OCI-LY1 (cell line): ENCODE data around the gene CACNG5.

ENCODE experiments used
- H2AFZ ChIP-seq: fragments of 200-600 bp; sonication (generic), shearing (Covaris generic); 2 replicates; pipeline ENCODE4 v1.6.0; 2014; ENCODE audit warnings: antibody characterized with exemption, mild to moderate bottlenecking, low read length
- H3F3A ChIP-seq: fragments of 200-600 bp; sonication (generic), shearing (Covaris generic); 2 replicates; pipeline ENCODE4 v1.6.0; 2014; ENCODE audit warnings: mild to moderate bottlenecking, antibody characterized with exemption, low read length, moderate library complexity; ENCODE audit not compliant: insufficient read depth
- H3K27ac ChIP-seq: fragments of 200-600 bp; sonication (generic); 2 replicates; pipeline ENCODE4 v1.5.1; 2014; ENCODE audit warnings: low read length, mixed run types, mild to moderate bottlenecking, low read depth; ENCODE audit not compliant: poor library complexity, severe bottlenecking
- H3K27me3 ChIP-seq: fragments of 200-600 bp; sonication (generic); 2 replicates; pipeline ENCODE4 v1.6.0; 2014; ENCODE audit warnings: antibody characterized with exemption, mild to moderate bottlenecking, low read length, moderate library complexity; ENCODE audit not compliant: insufficient read depth
- H3K36me3 ChIP-seq: fragments of 200-600 bp; sonication (generic); 2 replicates; pipeline ENCODE4 v1.6.1; 2014; ENCODE audit warnings: mild to moderate bottlenecking, antibody characterized with exemption, low read length, moderate library complexity, mixed read lengths; ENCODE audit not compliant: insufficient read depth
- H3K4me1 ChIP-seq: fragments of 200-600 bp; sonication (generic); 2 replicates; pipeline ENCODE4 v1.5.1; 2014; ENCODE audit warnings: mild to moderate bottlenecking, low read length, moderate library complexity; ENCODE audit not compliant: insufficient read depth, severe bottlenecking
- H3K4me2 ChIP-seq: fragments of 200-600 bp; sonication (generic), shearing (Covaris generic); 2 replicates; pipeline ENCODE4 v1.6.1; 2014; ENCODE audit warnings: low read length
- H3K4me3 ChIP-seq: fragments of 200-600 bp; sonication (generic); 2 replicates; pipeline ENCODE4 v1.5.1; 2014; ENCODE audit warnings: low read length, low read depth, mild to moderate bottlenecking, mixed read lengths; ENCODE audit not compliant: poor library complexity, severe bottlenecking
- H3K79me2 ChIP-seq: fragments of 200-600 bp; shearing (Covaris generic); 2 replicates; pipeline ENCODE4 v1.6.1; 2016; ENCODE audit warnings: mixed run types, low read length, mixed read lengths; ENCODE audit not compliant: insufficient read depth
- H3K9ac ChIP-seq: fragments of 200-600 bp; sonication (generic), shearing (Covaris generic); 2 replicates; pipeline ENCODE4 v1.6.1; 2014; ENCODE audit warnings: mild to moderate bottlenecking, low read length, mixed read lengths
- H3K9me2 ChIP-seq: fragments of 200-600 bp; sonication (generic), shearing (Covaris generic); 2 replicates; pipeline ENCODE4 v1.6.1; 2014; ENCODE audit warnings: low read depth, mild to moderate bottlenecking, low read length, mixed read lengths
- H3K9me3 ChIP-seq: fragments of 200-600 bp; shearing (Covaris generic); 2 replicates; pipeline ENCODE4 v1.6.1; 2014; ENCODE audit warnings: low read length, mixed read lengths
- H4K20me1 ChIP-seq: fragments of 200-600 bp; sonication (generic), shearing (Covaris generic); 2 replicates; pipeline ENCODE4 v1.6.0; 2016; ENCODE audit warnings: mild to moderate bottlenecking, low read length; ENCODE audit not compliant: insufficient read depth
- EZH2 ChIP-seq: fragments of 200-600 bp; sonication (generic), shearing (Covaris generic); IDR thresholded peaks from 2 replicates; pipeline ENCODE4 v1.8.0; 2017; ENCODE audit warnings: borderline replicate concordance, mixed run types, mild to moderate bottlenecking, antibody characterized with exemption, low read length, moderate library complexity, mixed read lengths
- TF ChIP-seq, protein P1 (sequence below): fragments of 200-600 bp; sonication (generic), shearing (Covaris generic); IDR thresholded peaks from 2 replicates; pipeline ENCODE4 v1.5.1; 2017; ENCODE audit warnings: mild to moderate bottlenecking, antibody characterized with exemption, low read length, moderate library complexity, mixed read lengths

CACNG5 gene

DNA sequence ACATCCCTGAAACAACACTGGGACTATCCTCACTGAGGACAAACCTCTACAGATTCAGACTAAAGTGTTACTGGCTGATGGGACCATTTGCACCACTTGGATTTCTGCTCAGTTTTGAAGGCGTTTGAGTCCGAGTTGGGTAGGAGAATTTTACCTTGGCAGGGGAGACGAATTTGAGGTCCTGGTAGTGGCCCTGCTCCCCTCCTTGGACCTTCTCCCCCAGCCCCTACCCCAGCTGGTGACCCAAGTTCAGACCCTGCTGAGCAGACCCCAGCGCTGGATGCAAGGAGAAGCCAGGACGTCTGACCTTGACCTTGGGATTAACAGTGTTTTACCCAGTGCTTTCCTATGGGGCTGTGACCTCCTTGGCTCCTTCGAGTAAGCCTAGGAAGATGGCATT is 13.6 kb downstream of the CACNG5 start:
- Histone ChIP-seq H3K9me2 (no peaks in the 10 kb centered on the region), H3K79me2 (no peaks in the 10 kb centered on the region), H3K4me3 (no peak overlapping the region), H3K4me1 (no peaks in the 10 kb centered on the region), H3F3A (no peaks in the 10 kb centered on the region), H3K27me3 (no peaks in the 10 kb centered on the region; the same call in 1 of the 2 replicates), H3K4me2 (no peak overlapping the region), H2AFZ (no peak overlapping the region), H3K36me3 (peaks cover 4% of the 10 kb centered on the region; the same call in 1 of the 2 replicates), H3K9me3 (peaks cover 11% of the 10 kb centered on the region), H4K20me1 (no peaks in the 10 kb centered on the region), H3K27ac (no peak overlapping the region), H3K9ac (no peak overlapping the region)
- TF ChIP-seq, protein P1, sequence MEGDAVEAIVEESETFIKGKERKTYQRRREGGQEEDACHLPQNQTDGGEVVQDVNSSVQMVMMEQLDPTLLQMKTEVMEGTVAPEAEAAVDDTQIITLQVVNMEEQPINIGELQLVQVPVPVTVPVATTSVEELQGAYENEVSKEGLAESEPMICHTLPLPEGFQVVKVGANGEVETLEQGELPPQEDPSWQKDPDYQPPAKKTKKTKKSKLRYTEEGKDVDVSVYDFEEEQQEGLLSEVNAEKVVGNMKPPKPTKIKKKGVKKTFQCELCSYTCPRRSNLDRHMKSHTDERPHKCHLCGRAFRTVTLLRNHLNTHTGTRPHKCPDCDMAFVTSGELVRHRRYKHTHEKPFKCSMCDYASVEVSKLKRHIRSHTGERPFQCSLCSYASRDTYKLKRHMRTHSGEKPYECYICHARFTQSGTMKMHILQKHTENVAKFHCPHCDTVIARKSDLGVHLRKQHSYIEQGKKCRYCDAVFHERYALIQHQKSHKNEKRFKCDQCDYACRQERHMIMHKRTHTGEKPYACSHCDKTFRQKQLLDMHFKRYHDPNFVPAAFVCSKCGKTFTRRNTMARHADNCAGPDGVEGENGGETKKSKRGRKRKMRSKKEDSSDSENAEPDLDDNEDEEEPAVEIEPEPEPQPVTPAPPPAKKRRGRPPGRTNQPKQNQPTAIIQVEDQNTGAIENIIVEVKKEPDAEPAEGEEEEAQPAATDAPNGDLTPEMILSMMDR = no peak
- TF ChIP-seq EZH2 = no peak

DNA sequence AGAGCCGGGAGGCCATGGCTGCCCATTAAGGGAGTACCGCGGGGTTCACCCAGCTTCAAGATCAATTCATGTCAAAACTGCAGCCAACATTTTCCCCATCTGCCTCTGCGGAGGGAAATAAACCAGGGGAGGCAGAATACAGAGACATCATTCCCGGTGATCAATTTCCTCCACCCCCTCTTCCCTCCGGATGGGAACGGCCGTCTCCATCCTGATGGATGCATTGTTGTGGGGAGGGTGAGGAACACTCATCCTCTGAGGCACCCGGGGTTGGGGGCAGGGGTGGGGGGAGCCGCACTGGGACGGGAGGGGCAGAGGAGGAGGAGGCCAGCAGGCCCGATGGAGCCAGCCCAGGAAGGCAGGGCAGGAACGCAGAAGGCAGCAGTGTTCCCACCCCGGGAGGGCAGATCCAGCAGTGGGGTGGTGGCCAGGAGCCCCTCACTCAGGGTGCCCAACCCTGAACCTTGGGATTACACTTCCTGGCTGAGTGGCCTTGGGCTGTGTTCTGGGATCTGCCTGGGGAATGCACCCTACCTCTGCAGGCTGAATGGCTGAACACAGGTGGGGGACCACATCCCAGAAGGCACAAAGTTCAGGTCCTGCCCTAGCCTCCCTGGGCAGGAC is 14.2 kb downstream of the CACNG5 start:
- Histone ChIP-seq H3F3A (no peaks in the 10 kb centered on the region), H3K36me3 (peaks cover 4% of the 10 kb centered on the region; the same call in 1 of the 2 replicates), H2AFZ (no peak overlapping the region), H3K27me3 (no peaks in the 10 kb centered on the region; the same call in 1 of the 2 replicates), H3K9ac (no peak overlapping the region), H3K4me3 (no peak overlapping the region), H4K20me1 (no peaks in the 10 kb centered on the region), H3K9me3 (peaks cover 11% of the 10 kb centered on the region), H3K79me2 (no peaks in the 10 kb centered on the region), H3K4me2 (no peak overlapping the region), H3K9me2 (no peaks in the 10 kb centered on the region), H3K4me1 (no peaks in the 10 kb centered on the region), H3K27ac (no peak overlapping the region)
- TF ChIP-seq, protein P1 = no peak
- TF ChIP-seq EZH2 = no peak

DNA sequence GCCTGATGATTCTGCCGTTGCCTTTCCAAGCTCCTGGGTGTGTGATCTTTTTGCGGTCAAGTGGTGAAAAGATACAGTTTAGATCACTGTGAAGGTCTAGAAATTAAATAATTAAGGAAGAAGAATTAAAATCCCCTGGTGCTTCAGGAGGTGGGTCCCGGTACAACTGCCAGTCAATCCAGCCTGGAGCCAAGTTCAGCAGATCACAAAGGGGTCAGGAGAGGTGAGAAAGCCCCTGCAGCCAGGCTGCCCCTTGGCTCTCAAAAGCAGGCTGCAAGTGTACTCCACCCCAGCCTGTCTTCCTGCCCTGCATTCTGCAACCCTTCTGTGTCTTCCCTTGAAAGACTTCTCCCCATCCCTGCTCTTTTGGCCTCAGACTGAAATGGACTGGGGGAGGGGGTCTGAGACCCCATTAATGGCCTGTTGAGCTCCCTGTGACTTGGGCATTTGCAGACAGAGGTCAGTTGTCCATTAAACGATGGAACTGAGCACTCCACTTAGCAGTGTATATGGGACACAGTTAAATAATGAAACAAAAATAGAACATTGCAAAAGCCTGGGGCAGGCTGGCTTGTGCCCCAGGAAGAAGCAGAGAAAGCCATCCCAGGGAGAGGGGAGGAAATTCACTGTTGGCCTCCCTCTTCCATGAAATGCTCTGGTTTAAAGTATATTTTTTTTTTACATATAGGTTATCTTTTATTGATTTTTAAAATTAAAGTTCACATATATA is 15.1 kb downstream of the CACNG5 start:
- H3K27me3 ChIP-seq = no peaks in the 10 kb centered on the region; the same call in 1 of the 2 replicates
- no peak for TF ChIP-seq EZH2
- TF ChIP-seq, protein P1 = no peak
- H4K20me1 ChIP-seq = no peaks in the 10 kb centered on the region
- H3K9me2 ChIP-seq = no peaks in the 10 kb centered on the region
- no peak overlapping the region for H3K27ac ChIP-seq
- no peak overlapping the region for H3K4me3 ChIP-seq
- H3K79me2 ChIP-seq = no peaks in the 10 kb centered on the region
- no peak overlapping the region for H2AFZ ChIP-seq
- peaks cover 4% of the 10 kb centered on the region; the same call in 1 of the 2 replicates for H3K36me3 ChIP-seq
- no peak overlapping the region for H3K4me2 ChIP-seq
- no peaks in the 10 kb centered on the region for H3K4me1 ChIP-seq
- no peak overlapping the region for H3K9ac ChIP-seq
- H3K9me3 ChIP-seq = peaks cover 11% of the 10 kb centered on the region
- H3F3A ChIP-seq = no peaks in the 10 kb centered on the region
